Activated T-helper 1 cell treated with Interleukin-2 at 50 U/mL for 16 hours (primary cell): ENCODE data around the gene TLCD2.
"Not testable (repeated sequence)": the region's sequence is repeated elsewhere in the genome, so short reads cannot be mapped to it uniquely, and the experiment has no call there.

Experiments used
- DNase-seq: peaks from one replicate; pipeline ENCODE4 v3.0.0-alpha.2; 2020; ENCODE audit warnings: low read depth

Gene TLCD2

GRCh38 chr17:1709971-1710806 lies at the start of gene TLCD2:
Gene TLCD2 (minus strand): TSS chr17:1710377. CDS start chr17:1710242, 135 bp downstream.
- DNase-seq, result no peak

- no peak for DNase-seq
Measured at GRCh38 chr17:1759529-1759928, 49.4 kb upstream of the TLCD2 start.

GRCh38 chr17:1758807-1759206 lies 48.6 kb upstream of the TLCD2 start:
- DNase-seq, result no peak

GRCh38 chr17:1755827-1756262 lies 45.7 kb upstream of the TLCD2 start:
- no peak for DNase-seq

GRCh38 chr17:1755252-1755826 lies 45.2 kb upstream of the TLCD2 start:
- DNase-seq, result no peak

GRCh38 chr17:1754430-1755112 lies 44.4 kb upstream of the TLCD2 start:
- DNase-seq, result no peak

GRCh38 chr17:1753767-1754429 lies 43.7 kb upstream of the TLCD2 start:
- DNase-seq, result no peak

- no peak for DNase-seq
Measured at GRCh38 chr17:1752425-1753262, 42.5 kb upstream of the TLCD2 start.

- DNase-seq, result no peak
Measured at GRCh38 chr17:1750628-1751027, 40.5 kb upstream of the TLCD2 start.

GRCh38 chr17:1746975-1747543 lies 36.9 kb upstream of the TLCD2 start:
- DNase-seq, result no peak

- no peak for DNase-seq
Measured at GRCh38 chr17:1745513-1746020, 35.4 kb upstream of the TLCD2 start.

- DNase-seq, result no peak
Measured at GRCh38 chr17:1744551-1745512, 34.7 kb upstream of the TLCD2 start.

GRCh38 chr17:1743088-1743439 lies 32.9 kb upstream of the TLCD2 start:
- no peak for DNase-seq

- DNase-seq, result no peak
Measured at GRCh38 chr17:1742371-1743087, 32.4 kb upstream of the TLCD2 start, which contains the start of gene SERPINF2. Gene SERPINF2 (plus strand): TSS chr17:1742871. CDS start chr17:1744996, 2,125 bp downstream.

- DNase-seq, result not testable (repeated sequence)
Measured at GRCh38 chr17:1741899-1742298, 31.7 kb upstream of the TLCD2 start.

GRCh38 chr17:1737531-1738291 lies 27.5 kb upstream of the TLCD2 start:
- DNase-seq, result no peak

- DNase-seq, result no peak
Measured at GRCh38 chr17:1736348-1737281, 26.4 kb upstream of the TLCD2 start.
